Measurements from ENCODE around the gene GATA3.

GATA3 gene

GRCh38 chr10:8100366-8100765 is 45.9 kb downstream of the GATA3 start:
- DNase-seq (ENCODE audit: low spot score) = no peak

- no peak for DNase-seq (ENCODE audit: low spot score)
These were observed 48.4 kb downstream of the GATA3 start for GRCh38 chr10:8102708-8103401.

GRCh38 chr10:8103543-8103942 is 49.1 kb downstream of the GATA3 start:
- DNase-seq (ENCODE audit: low spot score) = no peak

GRCh38 chr10:8104005-8104404 is 49.5 kb downstream of the GATA3 start:
- DNase-seq (ENCODE audit: low spot score) = no peak

- no peak for DNase-seq (ENCODE audit: low spot score)
These were observed 50.2 kb downstream of the GATA3 start for GRCh38 chr10:8104721-8105120.

- DNase-seq (ENCODE audit: low spot score) = no peak
These were observed 51.4 kb downstream of the GATA3 start for GRCh38 chr10:8105932-8106331.

- no peak for DNase-seq (ENCODE audit: low spot score)
These were observed 57.9 kb downstream of the GATA3 start for GRCh38 chr10:8112230-8112905.

GRCh38 chr10:8112942-8113442 is 58.5 kb downstream of the GATA3 start:
- no peak for DNase-seq (ENCODE audit: low spot score)

GRCh38 chr10:8113616-8114015 is 59.1 kb downstream of the GATA3 start:
- no peak for DNase-seq (ENCODE audit: low spot score)

GRCh38 chr10:8114741-8115617 is 60.5 kb downstream of the GATA3 start:
- no peak for DNase-seq (ENCODE audit: low spot score)

GRCh38 chr10:8115618-8115980 is 61.1 kb downstream of the GATA3 start:
- no peak for DNase-seq (ENCODE audit: low spot score)

- DNase-seq (ENCODE audit: low spot score) = no peak
These were observed 62.0 kb downstream of the GATA3 start for GRCh38 chr10:8116474-8116873.

GRCh38 chr10:8116926-8117493 is 62.5 kb downstream of the GATA3 start:
- DNase-seq (ENCODE audit: low spot score) = no peak

- DNase-seq (ENCODE audit: low spot score) = no peak
These were observed 66.9 kb downstream of the GATA3 start for GRCh38 chr10:8121201-8121890.

GRCh38 chr10:8122611-8123369 is 68.3 kb downstream of the GATA3 start:
- DNase-seq (ENCODE audit: low spot score) = no peak

GRCh38 chr10:8124436-8124835 is 69.9 kb downstream of the GATA3 start:
- no peak for DNase-seq (ENCODE audit: low spot score)
